Motor neuron (in vitro differentiated cells): ENCODE measurements around the gene SLC6A16. TPM values are rescaled to one million over a fixed set of nuclear protein-coding genes. Genes with fewer than 3 reads are reported as not detected.
A peak's percentile ranks its signal among the peaks of the same experiment; 100 is the strongest.
"Not testable (repeated sequence)": the region's sequence is repeated elsewhere in the genome, so short reads cannot be mapped to it uniquely, and the experiment has no call there.

Source experiments
- ATAC-seq, 8 experiments: fragments of 200-7000 bp; cut with Tn5 transposase; replicated peaks in 6 of 8; 2 replicates each; pipeline ENCODE4 v1.8.0; 2021; ENCODE audit warnings: mild to moderate bottlenecking in 8 of 8, moderate library complexity in 8 of 8
- H3K27ac ChIP-seq, 2 donors: fragments of 250-450 bp; sonication (Bioruptor Pico); 2 replicates each; pipeline ENCODE4 v1.9.0; 2021; ENCODE audit warnings: antibody characterized with exemption in 2 of 2, mild to moderate bottlenecking in 2 of 2, moderate library complexity in 1 of 2
- H3K4me1 ChIP-seq, 2 donors: fragments of 250-450 bp; sonication (Bioruptor Pico); replicated peaks in 1 of 2; 2 replicates each; pipeline ENCODE4 v1.6.1; 2021; ENCODE audit warnings: antibody characterized with exemption in 2 of 2, mild to moderate bottlenecking in 2 of 2, moderate library complexity in 1 of 2
- H3K4me3 ChIP-seq, 5 donors: fragments of 250-450 bp; sonication (Bioruptor Pico); 2 replicates each; pipeline ENCODE4 v1.9.0; 2021; ENCODE audit warnings: antibody characterized with exemption in 5 of 5, mild to moderate bottlenecking in 5 of 5, moderate library complexity in 4 of 5
- WGBS, 10 experiments: fragments of 450-650 bp; shearing (Covaris generic); methylation state at CpG; one replicate each; pipeline ENCODE4 v1.0.0; 2022; 5-methylcytosine and 5-hydroxymethylcytosine counted together
- in situ Hi-C, 9 experiments: fragments of 400-800 bp; cut with MboI; loops; one replicate each; pipeline ENCODE4 v1.15.0; 2021; ENCODE audit warnings: low sequenced_read_pairs in 9 of 9, low pct_unique_long_range_greater_than_20kb in 2 of 9; ENCODE audit not compliant: unreplicated experiment in 9 of 9
- total RNA-seq, 8 experiments: library from RNA; unstranded; fragments of 300-600 nt; gene quantifications; 2 replicates each; pipeline versions ENCODE4 v1.2.3 to v1.2.4, GENCODE V29; 2022

Gene SLC6A16
- total RNA-seq, 8 experiments from 2014 or later: 0.51 to 2.4 (median 1.1) TPM

- WGBS, 10 experiments: 36 to 70% (median 60%) methylated on average over 1 to 3 of the region's 8 CpGs; no CpG with 5 or more reads in 7 of the 10 experiments
- peaks cover 5% of the 10 kb centered on the region in 2 donors for H3K4me1 ChIP-seq
- no peak overlapping the region for H3K4me3 ChIP-seq
- ATAC-seq: peak in 1 of 8 experiments; percentile 5
- in situ Hi-C loops: no loop called here
- no peak overlapping the region for H3K27ac ChIP-seq
These were observed 8.9 kb upstream of the SLC6A16 start for GRCh38 chr19:49333811-49334288.

- WGBS, 10 experiments: 67 to 100% (median 100%) methylated on average over 1 to 3 of the region's 3 CpGs; no CpG with 5 or more reads in 5 of the 10 experiments
- no peak overlapping the region for H3K4me3 ChIP-seq
- ATAC-seq: peak in 3 of 8 experiments; percentile 26 to 33 (median 27)
- H3K4me1 ChIP-seq: peaks cover under 1 to 2% of the 10 kb centered on the region in 2 donors
- no peak overlapping the region for H3K27ac ChIP-seq
- in situ Hi-C loops: no loop called here
These were observed 8.4 kb upstream of the SLC6A16 start for GRCh38 chr19:49333418-49333805.

- H3K4me3 ChIP-seq, H3K4me1 ChIP-seq, ATAC-seq, H3K27ac ChIP-seq, in situ Hi-C loops: not testable (repeated sequence)
- WGBS, 10 experiments: 40 to 100% (median 88%) methylated on average over 1 to 8 of the region's 13 CpGs; no CpG with 5 or more reads in 1 of the 10 experiments
These were observed 7.9 kb upstream of the SLC6A16 start for GRCh38 chr19:49332691-49333417.

GRCh38 chr19:49331616-49332055 is 6.6 kb upstream of the SLC6A16 start:
- in situ Hi-C loops: no loop called here
- no peak overlapping the region for H3K27ac ChIP-seq
- no peak overlapping the region for H3K4me3 ChIP-seq
- no peaks in the 10 kb centered on the region for H3K4me1 ChIP-seq
- WGBS, 10 experiments: 40 to 61% (median 53%) methylated on average over 1 to 2 of the region's 2 CpGs; no CpG with 5 or more reads in 6 of the 10 experiments
- peak; percentile 58 to 98 (median 85) for ATAC-seq

GRCh38 chr19:49331187-49331586 is 6.2 kb upstream of the SLC6A16 start:
- in situ Hi-C loops, H3K27ac ChIP-seq, H3K4me3 ChIP-seq, H3K4me1 ChIP-seq: not testable (repeated sequence)
- ATAC-seq: peak in 1 of 8 experiments; percentile 11
- 62 to 100% (median 92%) methylated on average over 1 to 4 of the region's 4 CpGs; no CpG with 5 or more reads in 2 of the 10 experiments for WGBS, 10 experiments

- H3K4me1 ChIP-seq: no peaks in the 10 kb centered on the region
- in situ Hi-C loops: no loop called here
- WGBS, 10 experiments: 63 to 100% (median 88%) methylated on average over 1 to 2 of the region's 2 CpGs; no CpG with 5 or more reads in 3 of the 10 experiments
- no peak overlapping the region for H3K4me3 ChIP-seq
- no peak for ATAC-seq
- H3K27ac ChIP-seq: no peak overlapping the region
These were observed 3.8 kb upstream of the SLC6A16 start for GRCh38 chr19:49328741-49329140.

- Histone ChIP-seq H3K4me1 (no peaks in the 10 kb centered on the region), H3K4me3 (no peak overlapping the region), H3K27ac (no peak overlapping the region)
- peak in 3 of 8 experiments; percentile 50 to 77 (median 59) for ATAC-seq
- 17 to 100% (median 67%) methylated on average over 1 to 2 of the region's 2 CpGs; no CpG with 5 or more reads in 3 of the 10 experiments for WGBS, 10 experiments
- in situ Hi-C loops: no loop called here
These were observed 3.0 kb upstream of the SLC6A16 start for GRCh38 chr19:49327878-49328544.

- ATAC-seq: no peak
These were observed 1.2 kb upstream of the SLC6A16 start for GRCh38 chr19:49326165-49326704.

GRCh38 chr19:49325756-49326155 is 765 bp upstream of the SLC6A16 start:
- ATAC-seq, H3K27ac ChIP-seq, H3K4me1 ChIP-seq, in situ Hi-C loops, H3K4me3 ChIP-seq: not testable (repeated sequence)
- WGBS, 10 experiments: 67 to 97% (median 90%) methylated on average over 2 to 12 of the region's 13 CpGs; no CpG with 5 or more reads in 1 of the 10 experiments

More at GRCh38 chr19:49326165-49326704, 1.2 kb upstream of the SLC6A16 start:
- H3K27ac ChIP-seq: no peak overlapping the region
- in situ Hi-C loops: no loop called here
- H3K4me1 ChIP-seq: no peaks in the 10 kb centered on the region
- WGBS, 10 experiments: 62 to 100% (median 93%) methylated on average over 1 to 3 of the region's 3 CpGs; no CpG with 5 or more reads in 2 of the 10 experiments
- H3K4me3 ChIP-seq: no peak overlapping the region

GRCh38 chr19:49318296-49318695 is 6.7 kb downstream of the SLC6A16 start:
- in situ Hi-C loops: no loop called here
- no peak overlapping the region for H3K27ac ChIP-seq
- H3K4me1 ChIP-seq: no peaks in the 10 kb centered on the region
- no peak for ATAC-seq
- no peak overlapping the region for H3K4me3 ChIP-seq

GRCh38 chr19:49316284-49316683 is 8.7 kb downstream of the SLC6A16 start:
- H3K4me3 ChIP-seq: no peak overlapping the region
- no peak overlapping the region for H3K27ac ChIP-seq
- ATAC-seq: no peak
- in situ Hi-C loops: no loop called here
- H3K4me1 ChIP-seq: no peaks in the 10 kb centered on the region

GRCh38 chr19:49315111-49315510 is 9.9 kb downstream of the SLC6A16 start:
- Histone ChIP-seq H3K4me3 (no peak overlapping the region), H3K4me1 (no peaks in the 10 kb centered on the region), H3K27ac (no peak overlapping the region)
- no peak for ATAC-seq
- in situ Hi-C loops: no loop called here
- WGBS, 10 experiments: 0 to 86% (median 50%) methylated on average over 1 of the region's 1 CpG; no CpG with 5 or more reads in 5 of the 10 experiments

GRCh38 chr19:49309087-49309486 is 15.9 kb downstream of the SLC6A16 start:
- Histone ChIP-seq H3K4me3 (no peak overlapping the region), H3K27ac (no peak overlapping the region), H3K4me1 (no peaks in the 10 kb centered on the region)
- no peak for ATAC-seq
- WGBS, 10 experiments: 29 to 100% (median 83%) methylated on average over 1 to 6 of the region's 6 CpGs
- in situ Hi-C loops: no loop called here
